Subcutaneous adipose tissue (tissue), 4 donors: ENCODE data around the gene BRSK2. TPM values are rescaled to one million over a fixed set of nuclear protein-coding genes. Genes with fewer than 3 reads are reported as not detected.

ENCODE experiments used
- total RNA-seq, 4 donors: library from RNA; depleted of rRNA; stranded (reverse); fragments of >200 nt; gene quantifications; one replicate each; pipeline ENCODE4 v1.1.0, GENCODE V29; 2016
- TF ChIP-seq, protein P1 (sequence below): fragments of 450-650 bp; IDR thresholded peaks from one replicate; pipeline ENCODE4 v1.5.1; 2016; ENCODE audit warnings: low read depth, mild to moderate bottlenecking, control low read depth, antibody characterized with exemption, moderate library complexity

The BRSK2 gene
- total RNA-seq, 4 donors from 2014 or later: 0.22 to 0.49 TPM; not detected in 2

GRCh38 chr11:1479678-1480118 is 90.0 kb downstream of the BRSK2 start:
- TF ChIP-seq, protein P1, sequence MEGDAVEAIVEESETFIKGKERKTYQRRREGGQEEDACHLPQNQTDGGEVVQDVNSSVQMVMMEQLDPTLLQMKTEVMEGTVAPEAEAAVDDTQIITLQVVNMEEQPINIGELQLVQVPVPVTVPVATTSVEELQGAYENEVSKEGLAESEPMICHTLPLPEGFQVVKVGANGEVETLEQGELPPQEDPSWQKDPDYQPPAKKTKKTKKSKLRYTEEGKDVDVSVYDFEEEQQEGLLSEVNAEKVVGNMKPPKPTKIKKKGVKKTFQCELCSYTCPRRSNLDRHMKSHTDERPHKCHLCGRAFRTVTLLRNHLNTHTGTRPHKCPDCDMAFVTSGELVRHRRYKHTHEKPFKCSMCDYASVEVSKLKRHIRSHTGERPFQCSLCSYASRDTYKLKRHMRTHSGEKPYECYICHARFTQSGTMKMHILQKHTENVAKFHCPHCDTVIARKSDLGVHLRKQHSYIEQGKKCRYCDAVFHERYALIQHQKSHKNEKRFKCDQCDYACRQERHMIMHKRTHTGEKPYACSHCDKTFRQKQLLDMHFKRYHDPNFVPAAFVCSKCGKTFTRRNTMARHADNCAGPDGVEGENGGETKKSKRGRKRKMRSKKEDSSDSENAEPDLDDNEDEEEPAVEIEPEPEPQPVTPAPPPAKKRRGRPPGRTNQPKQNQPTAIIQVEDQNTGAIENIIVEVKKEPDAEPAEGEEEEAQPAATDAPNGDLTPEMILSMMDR: no peak

GRCh38 chr11:1480191-1480554 is 90.4 kb downstream of the BRSK2 start:
- TF ChIP-seq, protein P1: no peak

DNA sequence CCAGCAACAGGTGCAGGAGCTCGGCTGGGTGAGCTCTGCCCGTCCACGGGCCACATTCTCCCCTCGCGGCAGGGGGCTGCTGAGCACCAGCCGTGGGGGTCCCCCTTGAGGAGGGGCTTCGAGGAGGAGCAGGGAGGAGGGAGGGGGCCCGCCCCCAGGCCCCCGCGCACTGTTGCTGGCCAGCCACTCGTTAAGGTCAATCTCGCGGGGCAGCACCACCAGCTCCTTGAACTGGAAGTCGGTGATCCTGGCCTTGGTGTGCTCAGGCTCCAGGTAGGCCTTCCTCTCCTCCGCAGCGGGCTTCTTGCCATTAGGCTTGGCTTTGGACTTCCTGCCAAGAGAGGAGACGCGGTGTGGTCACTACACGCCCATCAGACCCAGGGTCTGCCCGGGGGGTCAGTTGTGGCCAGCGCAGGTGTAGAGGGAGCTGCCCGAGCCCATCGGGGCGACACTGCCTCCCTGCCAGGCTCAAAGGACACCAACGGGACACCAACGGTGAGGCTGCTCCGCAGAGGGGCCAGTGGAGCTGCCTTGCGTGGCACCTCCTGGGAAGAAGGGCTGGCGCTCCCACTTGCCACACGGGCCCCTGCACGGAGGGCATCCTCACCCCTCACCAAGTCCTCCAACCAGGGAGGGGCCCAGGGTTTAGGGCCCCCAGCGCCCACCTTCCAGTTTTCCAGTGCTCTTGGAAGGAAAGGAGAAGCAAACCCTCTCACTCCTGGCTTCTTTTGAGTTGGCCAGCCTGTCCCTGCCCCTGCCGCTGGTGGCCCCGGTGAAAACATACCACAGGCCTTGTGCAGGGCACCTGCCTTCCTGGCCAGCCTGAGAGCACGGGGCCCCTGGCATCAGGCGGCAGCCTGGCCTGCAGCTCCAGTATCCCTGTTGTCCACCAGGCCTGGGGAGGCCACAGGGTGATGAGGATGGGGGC is 91.1 kb downstream of the BRSK2 start:
- TF ChIP-seq, protein P1: no peak

- TF ChIP-seq, protein P1: no peak
Measured at GRCh38 chr11:1481483-1481825, 91.7 kb downstream of the BRSK2 start.

DNA sequence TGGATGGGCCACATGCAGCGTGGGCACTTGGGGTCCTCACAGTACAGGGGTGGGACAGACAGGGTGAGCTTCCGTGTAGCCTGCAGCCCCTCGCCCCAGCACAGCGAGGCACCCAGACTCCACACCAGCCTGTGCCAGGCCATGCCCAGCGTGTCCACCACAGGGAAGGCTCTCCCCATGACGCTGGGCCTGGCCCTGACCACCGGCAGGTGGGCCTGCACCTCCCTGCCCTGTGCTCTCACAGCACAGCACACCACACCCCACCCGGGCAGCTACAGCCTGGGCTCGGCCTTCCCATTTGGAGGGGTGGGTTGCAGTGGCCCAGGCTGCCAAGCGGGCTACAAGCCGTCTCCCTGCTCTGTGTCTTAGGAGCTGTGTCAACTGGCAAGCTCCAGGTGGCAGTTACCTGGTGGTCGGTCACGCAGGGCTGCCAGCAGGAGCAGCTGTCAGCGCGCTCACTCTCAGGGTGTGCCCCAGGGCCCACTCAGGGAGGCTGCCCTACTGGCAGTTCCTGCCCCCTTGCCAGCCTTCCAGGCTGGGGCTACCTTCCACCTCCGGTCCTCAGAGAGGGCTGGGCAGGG is 92.2 kb downstream of the BRSK2 start:
- TF ChIP-seq, protein P1: no peak

DNA sequence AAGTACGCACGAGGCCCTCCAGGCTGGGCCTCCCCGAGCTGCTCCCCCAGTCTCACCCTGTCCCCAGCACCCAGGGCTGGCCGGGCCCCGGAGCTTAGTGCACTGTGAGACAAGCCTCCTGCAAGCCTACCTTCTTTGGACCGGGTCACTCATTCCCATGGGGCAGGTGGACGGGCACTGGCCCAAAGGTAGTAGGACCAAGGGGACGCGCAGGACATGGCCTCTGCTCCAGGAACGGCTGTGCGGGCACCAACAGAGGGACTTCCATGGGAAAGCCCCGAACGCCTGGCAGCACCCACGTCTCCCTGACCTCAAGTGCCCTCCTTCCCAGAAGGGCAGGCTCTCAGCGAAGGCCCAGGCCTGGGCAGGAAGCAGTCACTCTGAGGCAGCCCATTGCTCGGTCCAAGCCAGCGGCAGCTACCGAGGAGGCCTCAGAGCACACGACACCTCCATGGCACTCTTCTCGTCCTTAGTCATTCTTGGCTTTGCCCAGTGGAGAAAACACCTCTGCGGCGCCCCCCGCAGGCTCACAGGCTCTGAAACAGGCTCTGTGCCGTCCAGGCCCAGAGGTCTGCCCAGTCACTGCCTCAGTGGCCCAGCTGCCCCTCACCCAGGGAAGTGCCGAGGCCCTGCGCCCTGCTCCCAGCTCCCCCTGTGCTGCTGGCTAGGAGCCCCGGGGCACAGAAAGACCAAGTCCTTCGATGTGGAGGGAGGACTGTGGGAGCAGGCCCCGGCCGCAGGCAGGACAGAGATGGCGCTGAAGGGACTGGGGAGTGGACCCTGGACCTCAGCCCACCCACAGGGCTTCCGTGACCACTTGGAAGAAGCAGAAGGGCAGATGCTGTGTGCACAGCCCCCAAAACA is 93.1 kb downstream of the BRSK2 start:
- TF ChIP-seq, protein P1: no peak

- TF ChIP-seq, protein P1: no peak
Measured at GRCh38 chr11:1483445-1483961, 93.8 kb downstream of the BRSK2 start.
